ENCODE results near the gene JAK2. TPM values are rescaled to one million over a fixed set of nuclear protein-coding genes. Genes with fewer than 3 reads are reported as not detected.

The JAK2 gene
- total RNA-seq, 1 donor from 2014 or later, result 7.7 TPM

DNA sequence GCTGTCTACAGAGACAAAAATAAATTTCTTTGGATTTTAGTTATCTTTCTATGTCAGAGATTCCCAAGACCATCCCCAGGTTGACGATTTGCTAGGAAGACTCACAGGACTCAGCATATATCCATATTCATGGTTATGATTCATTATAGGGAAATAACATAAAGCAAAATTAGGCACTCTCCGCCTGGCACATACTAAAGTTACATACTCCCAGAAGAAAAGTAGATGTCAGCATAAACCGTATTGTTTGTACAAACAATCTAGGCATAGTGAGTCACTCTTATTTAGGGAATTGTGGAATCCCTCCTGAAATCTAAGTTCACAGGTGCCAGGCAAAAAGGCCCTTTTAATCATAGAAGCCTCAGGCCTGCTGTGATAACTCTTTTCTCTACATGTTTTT, 137.4 kb downstream of the JAK2 start:
- DNase-seq (ENCODE audit: extremely low read depth, low read depth, low spot score), result no peak

GRCh38 chr9:5140151-5140550, 155.1 kb downstream of the JAK2 start:
- no peak for DNase-seq (ENCODE audit: extremely low read depth, low read depth, low spot score)

DNA sequence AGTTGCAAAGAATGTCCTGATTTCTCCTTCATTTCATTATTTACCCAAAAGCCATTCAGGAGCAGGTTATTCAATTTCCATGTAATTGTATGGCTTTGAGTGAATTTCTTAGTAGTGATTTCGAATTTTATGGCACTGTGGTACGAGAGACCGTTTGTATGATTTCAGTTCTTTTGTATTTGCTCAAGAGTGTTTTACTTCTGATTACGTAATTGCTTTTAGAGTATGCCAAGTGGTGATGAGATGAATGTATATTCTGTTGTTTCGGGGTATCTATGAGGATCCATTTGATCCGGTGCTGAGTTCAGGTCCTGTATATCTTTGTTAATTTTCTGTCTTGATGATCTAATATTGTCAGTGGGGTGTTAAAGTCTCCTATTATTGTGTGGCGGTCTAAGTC, 159.1 kb downstream of the JAK2 start:
- DNase-seq (ENCODE audit: extremely low read depth, low read depth, low spot score), result no peak

GRCh38 chr9:5146241-5146640, 161.2 kb downstream of the JAK2 start:
- no peak for DNase-seq (ENCODE audit: extremely low read depth, low read depth, low spot score)

Other genes starting within 250 kb of the JAK2 start
- 63.6 and 66.4 TPM in 2 replicates for gene AK3, start 244.1 kb upstream of the JAK2 start, total RNA-seq
- 10.7 and 18.3 TPM in 2 replicates for gene RCL1, start 192.3 kb upstream of the JAK2 start, total RNA-seq
- not detected in 2 replicates for gene INSL6, start 200.4 kb downstream of the JAK2 start, total RNA-seq
- gene INSL4, start 246.1 kb downstream of the JAK2 start, total RNA-seq, result not detected in 2 replicates

Measured in glomerular endothelial cell (primary cell).